GM18507 (cell line): ENCODE results near the gene NELFB.
A peak's percentile ranks its signal among the peaks of the same experiment; 100 is the strongest.

Source experiments
- DNase-seq: peaks from one replicate; pipeline ENCODE4 v3.0.0; 2011; ENCODE audit warnings: low read depth; ENCODE audit not compliant: insufficient read length; ENCODE audit errors: extremely low spot score
- FAIRE-seq: peaks from 2 replicates; lab custom pipeline; 2011; peaks lifted over from hg19 to GRCh38; lab: Jason Lieb, UNC

NELFB gene

DNA sequence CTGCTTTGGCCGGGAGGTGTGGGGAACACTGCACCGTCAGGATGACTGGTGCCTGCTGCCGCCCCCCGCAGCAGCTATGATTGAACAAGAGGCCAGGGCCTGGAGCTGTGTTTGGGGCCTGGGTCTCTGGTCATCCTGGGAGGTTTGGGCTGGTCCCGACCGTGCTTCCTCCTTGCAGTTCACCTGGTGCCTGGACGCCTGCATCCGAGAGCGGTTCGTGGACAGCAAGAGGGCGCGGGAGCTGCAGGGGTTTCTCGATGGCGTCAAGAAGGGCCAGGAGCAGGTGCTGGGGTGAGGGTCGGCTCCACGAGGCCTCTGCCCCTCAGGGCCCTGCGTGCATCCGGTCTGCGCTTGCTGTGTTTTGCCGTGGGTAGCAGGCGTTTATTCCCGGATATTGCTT lies 8.9 kb downstream of the NELFB start:
- no peak for FAIRE-seq
- no peak for DNase-seq

DNA sequence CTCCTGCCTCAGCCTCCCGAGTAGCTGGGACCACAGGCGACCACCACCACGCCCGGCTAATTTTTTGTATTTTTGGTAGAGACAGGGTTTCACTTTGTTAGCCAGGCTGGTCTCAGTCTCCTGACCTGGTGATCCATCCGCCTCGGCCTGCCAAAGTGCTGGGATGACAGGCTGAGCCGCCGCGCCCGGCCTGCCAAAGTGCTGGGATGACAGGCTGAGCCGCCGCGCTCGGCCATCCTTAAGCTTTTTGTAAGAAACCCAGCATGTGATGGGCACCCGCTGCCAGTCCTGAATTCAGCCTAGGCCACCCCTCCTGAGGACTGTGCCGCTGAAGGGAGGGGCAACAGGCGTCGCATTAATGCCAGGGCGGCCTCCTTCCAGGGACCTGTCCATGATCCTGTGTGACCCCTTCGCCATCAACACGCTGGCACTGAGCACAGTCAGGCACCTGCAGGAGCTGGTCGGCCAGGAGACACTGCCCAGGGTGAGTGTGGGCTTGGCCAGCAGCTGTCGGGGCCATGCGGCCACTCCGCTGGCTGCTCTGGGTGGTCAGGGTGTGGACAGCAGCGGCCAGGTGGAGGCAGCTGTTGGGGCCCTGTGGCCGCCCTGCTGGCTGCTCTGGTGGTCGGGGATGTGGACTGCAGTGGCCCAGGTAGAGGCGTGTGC lies 10.5 kb downstream of the NELFB start:
- DNase-seq (no peak), FAIRE-seq (no peak)

DNA sequence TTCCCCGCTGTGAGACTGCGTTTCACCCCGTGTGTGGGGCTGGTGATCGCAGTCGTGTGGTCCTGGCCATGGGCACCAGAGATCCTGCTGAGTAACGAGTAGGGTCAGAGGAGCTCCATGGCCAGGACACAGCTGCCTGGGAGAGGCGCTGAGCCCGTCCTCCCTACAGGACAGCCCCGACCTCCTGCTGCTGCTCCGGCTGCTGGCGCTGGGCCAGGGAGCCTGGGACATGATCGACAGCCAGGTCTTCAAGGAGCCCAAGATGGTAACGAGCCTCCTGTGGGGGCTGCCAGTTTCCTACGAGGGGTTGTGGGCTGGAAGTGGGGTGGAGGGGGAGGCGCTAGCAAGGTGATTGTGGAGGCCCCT lies 11.0 kb downstream of the NELFB start:
- FAIRE-seq (no peak), DNase-seq (no peak)

DNA sequence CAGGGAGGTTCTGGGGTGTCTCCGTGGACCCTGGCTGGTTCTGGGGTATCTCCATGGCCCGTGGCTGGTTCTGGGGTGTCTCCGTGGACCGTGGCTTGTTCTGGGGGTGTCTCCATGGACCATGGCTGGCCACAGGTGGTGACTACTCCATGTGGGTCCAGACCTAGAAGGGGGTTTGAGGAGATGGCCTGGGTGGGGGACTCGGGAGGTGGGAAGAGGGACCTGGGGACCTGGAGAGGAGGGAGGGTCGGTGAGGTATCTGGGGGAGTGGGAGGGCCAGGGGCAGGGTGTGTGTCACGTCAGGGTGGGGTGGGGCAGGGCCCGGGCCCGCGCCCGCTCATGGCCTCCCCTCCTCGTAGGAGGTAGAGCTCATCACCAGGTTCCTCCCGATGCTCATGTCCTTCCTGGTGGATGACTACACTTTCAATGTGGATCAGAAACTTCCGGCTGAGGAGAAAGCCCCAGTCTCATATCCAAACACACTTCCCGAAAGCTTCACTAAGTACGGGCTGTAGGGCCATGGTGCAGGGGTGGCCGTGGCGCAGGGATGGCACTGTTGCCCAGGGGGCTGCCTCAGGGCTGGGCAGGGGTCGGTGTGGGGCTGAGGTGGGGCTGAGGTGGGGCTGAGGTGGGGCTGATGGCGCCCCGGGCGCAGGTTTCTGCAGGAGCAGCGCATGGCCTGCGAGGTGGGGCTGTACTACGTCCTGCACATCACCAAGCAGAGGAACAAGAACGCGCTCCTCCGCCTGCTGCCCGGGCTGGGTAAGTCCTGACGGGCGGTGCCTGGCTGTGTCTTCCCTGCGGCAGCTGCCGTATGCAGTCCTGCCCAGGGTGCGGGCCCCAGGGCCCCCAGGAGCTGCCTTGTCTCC lies 11.7 kb downstream of the NELFB start:
- no peak for DNase-seq
- FAIRE-seq = no peak

DNA sequence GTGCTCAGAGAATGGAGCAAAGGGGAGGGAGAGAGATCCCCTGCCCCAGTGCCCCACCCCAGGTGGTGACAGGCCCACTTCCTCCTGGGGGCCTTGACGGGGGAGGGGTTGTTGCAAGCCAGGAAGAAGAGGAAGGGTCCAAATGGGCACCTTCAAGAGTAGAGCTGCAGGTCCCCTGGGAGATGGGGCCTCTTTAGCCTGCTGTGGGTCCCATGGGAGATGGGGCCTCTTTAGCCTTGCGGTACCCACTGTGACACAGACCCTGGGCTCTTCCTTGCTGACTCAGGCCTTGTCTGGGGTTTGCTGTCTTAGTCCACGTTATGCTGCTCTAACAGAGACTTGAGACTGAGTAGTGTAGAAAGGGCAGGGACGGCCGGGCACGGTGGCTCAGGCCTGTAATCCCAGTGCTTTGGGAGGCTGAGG lies 12.8 kb downstream of the NELFB start:
- peak; percentile 80 for FAIRE-seq
- no peak for DNase-seq

- FAIRE-seq (no peak), DNase-seq (no peak)
These were observed 13.5 kb downstream of the NELFB start for GRCh38 chr9:137268538-137269201.

DNA sequence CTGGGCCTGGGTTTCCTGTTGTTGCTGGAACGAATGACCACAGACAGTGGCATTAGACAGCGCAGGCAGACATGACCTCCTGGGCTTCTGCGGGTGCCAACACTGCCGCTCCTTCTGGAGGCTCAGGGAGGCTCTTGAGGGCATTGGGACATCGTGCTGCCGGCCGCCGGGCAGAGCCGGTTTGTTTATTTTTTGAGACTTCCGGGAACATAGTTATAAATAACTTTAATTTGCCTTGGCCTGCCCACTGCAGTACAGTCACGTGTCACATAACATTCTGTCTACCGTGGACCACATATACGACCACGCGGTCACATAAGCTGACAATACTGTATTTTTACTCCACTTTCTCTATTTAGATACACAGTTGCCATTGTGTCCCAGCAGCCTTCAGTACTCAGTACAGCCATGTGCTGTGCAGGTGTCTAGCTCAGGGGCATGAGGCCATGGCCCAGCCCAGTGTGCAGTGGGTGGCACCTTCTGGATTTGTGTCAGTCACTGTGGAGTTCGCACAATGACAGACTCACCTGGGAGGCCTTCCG lies 14.2 kb downstream of the NELFB start:
- FAIRE-seq (peak; percentile 84), DNase-seq (no peak)

DNA sequence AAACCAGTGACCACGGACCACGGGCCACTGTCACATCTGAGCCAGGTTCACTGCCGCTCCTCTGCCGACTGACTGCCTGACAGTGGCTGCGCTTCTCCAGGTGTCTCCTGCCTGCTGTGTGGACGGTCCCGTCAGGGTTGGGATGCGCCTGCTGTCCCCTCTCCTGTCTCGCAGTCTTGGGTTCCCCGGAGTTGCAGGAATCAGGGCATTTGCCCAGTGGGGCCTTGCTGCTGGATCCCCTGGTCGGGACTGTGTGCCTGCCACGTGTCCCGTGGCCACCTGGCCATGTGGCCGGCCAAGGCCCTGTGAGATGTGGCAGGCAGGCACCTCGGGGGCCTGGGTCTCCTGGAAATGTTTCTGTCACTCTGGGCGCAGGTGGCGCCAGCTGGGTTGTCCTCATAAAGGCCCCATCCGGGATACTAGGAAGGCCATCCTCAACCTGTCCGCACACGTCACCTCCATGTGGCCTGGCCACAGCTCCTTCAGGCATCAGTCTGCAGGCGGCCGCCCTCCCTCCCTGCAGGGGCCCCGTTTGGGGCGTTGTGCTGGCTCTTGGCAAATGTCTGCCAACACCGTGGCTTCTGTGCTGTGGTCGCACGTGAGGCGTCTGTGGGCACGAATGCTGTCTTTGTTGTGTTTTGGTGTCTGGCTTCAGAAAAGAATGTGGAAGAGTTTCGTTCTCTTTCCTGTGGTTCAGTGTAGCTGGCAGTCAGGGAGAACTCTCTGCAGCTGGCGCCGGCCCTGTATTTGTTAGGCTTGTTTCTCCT lies 16.0 kb downstream of the NELFB start:
- DNase-seq (no peak), FAIRE-seq (no peak)

DNA sequence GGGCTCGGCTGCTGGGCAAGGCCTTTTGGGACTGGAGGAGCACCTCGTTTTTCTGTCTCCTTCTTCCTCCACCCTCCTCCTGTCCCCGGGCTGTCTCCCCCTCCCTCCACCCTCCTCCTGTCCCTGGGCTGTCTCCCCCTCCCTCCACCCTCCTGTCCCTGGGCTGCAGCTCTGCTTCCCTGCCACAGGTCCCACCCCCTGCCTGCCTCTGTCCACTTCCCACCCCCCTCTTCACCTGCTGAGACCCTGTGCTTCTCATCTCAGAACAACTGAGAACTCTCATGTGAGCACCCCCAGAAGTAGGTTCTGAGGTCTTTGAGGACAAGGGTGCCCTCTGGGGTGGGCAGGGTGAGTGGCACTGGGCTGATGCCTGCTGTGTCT lies 16.6 kb downstream of the NELFB start:
- DNase-seq (no peak), FAIRE-seq (no peak)

DNA sequence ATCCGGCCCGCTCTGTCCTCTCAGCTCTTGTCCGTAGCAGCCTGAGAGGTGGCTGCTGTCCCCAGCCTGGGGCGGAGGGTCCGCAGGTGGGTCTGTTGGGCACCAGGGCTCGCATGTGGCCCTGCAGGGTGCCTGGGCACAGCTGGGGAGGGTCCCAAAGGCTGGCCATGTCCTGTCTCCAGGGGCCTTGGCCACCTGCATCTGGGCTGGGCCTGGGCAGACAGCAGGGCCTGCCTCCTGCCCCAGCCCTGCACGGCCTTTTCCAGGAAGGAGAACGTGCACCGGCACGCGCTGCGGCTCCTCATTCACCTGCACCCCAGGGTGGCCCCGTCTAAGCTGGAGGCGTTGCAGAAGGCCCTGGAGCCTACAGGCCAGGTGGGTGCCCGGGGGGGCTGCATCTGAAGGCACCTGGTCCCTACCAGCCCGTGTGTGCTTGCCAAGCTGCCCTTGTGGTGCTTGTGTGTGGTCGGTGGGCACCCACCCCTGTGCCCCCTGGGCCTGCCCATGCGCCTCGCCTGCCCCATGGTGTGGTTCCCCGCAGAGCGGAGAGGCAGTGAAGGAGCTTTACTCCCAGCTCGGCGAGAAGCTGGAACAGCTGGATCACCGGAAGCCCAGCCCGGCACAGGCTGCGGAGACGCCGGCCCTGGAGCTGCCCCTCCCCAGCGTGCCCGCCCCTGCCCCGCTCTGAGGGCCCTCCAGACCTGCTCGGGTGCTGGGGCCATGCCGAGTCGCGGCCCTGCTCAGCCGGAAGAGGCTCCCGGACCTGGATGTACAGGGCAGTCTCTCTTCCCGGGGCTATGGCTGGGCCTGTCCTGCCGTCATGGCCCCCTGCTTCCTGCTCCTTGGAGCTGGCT lies 17.3 kb downstream of the NELFB start:
- DNase-seq = no peak
- no peak for FAIRE-seq

DNA sequence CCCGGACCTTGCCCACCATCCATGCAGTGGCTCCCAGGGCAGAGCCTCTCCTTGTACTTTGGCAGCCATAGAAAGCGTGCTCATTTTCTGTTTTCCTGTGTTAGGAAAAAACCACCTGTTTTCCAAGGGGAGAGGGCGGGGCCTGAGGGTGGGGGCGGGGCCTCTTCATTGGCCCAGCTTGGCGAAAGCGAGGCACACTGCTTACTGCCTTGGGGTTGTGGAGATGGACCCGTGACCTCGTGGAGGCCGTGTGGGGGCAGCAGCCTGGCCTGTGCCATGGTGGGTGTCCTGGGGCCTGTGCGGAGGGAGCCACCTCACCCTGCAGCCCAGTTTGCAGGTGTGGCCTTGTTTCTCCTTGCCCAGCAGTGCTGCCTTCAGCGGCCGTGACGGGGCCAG lies 18.0 kb downstream of the NELFB start:
- FAIRE-seq (no peak), DNase-seq (no peak)

GRCh38 chr9:137273611-137274320 lies 18.6 kb downstream of the NELFB start:
- FAIRE-seq (no peak), DNase-seq (no peak)

GRCh38 chr9:137275203-137275587 lies 20.1 kb downstream of the NELFB start:
- DNase-seq = no peak
- no peak for FAIRE-seq

- no peak for DNase-seq
These were observed 20.7 kb downstream of the NELFB start for GRCh38 chr9:137275588-137276472.

DNA sequence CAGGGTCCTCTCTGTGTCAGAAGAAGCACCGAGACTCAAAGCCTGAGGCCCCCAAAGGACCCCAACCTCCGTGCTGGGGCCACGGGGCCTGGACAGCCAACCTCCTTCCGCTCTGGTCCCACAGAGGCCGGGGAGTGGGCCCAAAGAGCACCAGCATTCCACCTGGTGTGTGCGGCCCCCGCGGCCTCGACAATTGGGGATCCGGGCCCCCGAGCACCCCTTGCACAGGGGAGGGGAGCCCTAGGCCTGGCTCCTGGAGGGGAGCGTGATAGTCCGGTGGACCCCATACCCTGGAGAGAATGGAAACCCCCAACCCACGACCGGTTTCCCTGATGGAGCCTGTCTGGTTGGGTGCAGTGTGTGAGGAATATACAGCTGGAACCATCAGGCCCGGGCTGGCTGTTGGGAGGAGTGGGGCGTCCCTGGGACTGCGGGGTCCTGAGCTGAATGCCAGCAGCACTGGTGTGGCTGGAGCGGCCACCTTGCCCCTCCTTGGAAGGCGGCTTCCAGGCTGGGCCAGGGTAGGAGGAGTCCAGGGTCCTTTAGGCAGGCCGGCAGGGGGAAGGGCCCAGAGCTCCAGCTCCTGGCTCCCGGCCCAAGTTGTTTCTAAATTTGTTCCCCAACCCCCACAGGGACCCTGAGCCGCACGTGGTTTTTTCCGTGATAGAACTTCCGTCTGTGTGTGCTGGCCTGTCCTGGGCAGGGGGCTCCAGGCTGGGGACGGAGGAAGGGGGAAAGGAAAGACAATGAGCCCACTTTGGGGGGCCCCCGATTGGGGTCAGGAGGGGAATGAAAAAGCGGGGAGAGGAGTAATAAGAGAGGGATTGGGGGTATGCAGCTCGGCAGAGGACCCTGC lies 21.6 kb downstream of the NELFB start:
- DNase-seq (no peak), FAIRE-seq (no peak)

More at GRCh38 chr9:137275588-137276472, 20.7 kb downstream of the NELFB start:
- no peak for FAIRE-seq

- FAIRE-seq (peak; percentile 93), DNase-seq (peak; percentile 81)
These were observed 22.4 kb downstream of the NELFB start, which contains the start of gene TOR4A for GRCh38 chr9:137277329-137278041. TSS of gene TOR4A (plus strand) at chr9:137277726. CDS start at chr9:137278690, 964 bp downstream.
